Stimulated activated CD8-positive, alpha-beta memory T cell treated with anti-CD3 and anti-CD28 coated beads, Interleukin-7, amount 100 ng/mL, for 1 hour (primary cell): Measurements from ENCODE around the gene POLR2E.
A peak's percentile ranks its signal among the peaks of the same experiment; 100 is the strongest.

Experiments used
- DNase-seq, 2 donors: peaks; one replicate each; pipeline ENCODE4 v3.0.0-alpha.2; 2020; ENCODE audit warnings: low read depth in 2 of 2

The POLR2E gene

GRCh38 chr19:1080360-1081161, 14.6 kb downstream of the POLR2E start:
- DNase-seq = no peak

DNA sequence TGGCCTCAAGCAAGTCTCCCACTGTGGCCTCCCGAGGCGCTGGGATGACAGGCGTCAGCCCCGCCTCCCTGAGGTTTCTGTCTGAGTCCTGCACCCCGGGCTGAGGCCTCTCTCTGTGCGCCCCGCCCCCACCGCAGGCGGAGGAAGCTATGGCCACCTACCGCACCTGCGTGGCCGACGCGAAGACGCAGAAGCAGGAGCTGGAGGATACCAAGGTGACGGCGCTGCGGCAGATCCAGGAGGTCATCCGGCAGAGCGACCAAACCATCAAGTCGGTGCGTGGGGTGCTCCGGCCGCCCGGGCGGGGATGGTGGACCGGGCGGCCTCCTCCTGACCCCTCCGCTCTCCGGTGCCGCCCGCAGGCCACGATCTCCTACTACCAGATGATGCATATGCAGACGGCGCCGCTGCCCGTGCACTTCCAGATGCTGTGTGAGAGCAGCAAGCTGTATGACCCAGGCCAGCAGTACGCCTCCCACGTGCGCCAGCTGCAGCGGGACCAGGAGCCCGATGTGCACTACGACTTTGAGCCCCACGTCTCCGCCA, 15.5 kb downstream of the POLR2E start:
- no peak for DNase-seq

- peak; percentile 71 to 72 for DNase-seq
These were observed 18.2 kb downstream of the POLR2E start for GRCh38 chr19:1076951-1077350.

DNA sequence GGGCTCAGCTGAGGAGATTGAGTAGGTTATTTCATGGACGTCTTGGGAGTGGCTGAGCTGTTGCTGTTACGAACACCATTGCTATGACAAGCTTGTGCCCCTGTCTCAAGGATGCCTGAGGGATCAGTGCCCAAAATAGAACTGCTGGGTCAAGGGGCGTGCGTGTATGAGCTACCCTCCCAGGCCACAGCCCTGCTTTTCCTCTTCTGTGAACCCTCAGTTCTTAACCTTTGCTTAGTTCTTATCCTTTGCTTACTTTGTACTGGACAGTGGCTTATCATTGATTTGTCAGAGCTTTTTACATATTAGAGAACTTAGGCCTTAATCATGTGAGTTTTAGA, 19.2 kb downstream of the POLR2E start:
- DNase-seq = no peak

DNA sequence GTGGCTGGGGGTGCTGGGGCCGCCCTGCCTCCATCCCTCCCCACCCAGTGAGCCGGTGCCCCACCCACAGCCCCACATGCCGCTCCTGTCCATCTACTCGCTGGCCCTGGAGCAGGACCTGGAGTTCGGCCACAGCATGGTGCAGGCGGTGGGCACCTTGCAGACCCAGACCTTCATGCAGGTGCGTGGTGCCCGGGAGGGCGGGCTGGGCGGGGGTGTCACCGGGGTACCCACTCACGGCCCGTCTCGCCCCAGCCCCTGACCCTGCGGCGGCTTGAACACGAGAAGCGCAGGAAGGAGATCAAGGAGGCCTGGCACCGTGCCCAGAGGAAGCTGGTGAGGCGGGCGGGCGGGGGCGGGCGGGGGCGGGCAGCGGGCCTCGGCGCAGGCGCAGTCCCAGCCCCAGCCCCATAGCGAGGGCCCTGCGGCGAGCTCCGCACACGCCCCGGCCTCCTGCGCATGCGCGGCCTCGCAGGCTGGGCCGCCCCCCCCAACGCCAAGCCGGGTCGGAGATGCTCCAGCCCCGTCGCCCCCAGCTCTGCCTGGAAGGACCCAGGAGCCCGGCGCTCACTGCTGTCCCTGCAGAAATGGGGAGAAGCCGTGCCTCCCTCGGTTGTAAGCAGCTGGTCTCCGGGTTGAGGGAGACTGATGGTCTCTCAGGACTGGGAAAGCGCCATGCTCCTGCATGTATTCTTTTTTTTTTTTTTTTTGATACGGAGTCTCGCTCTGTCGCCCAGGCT, 20.5 kb downstream of the POLR2E start:
- DNase-seq = peak; percentile 83 to 95

DNA sequence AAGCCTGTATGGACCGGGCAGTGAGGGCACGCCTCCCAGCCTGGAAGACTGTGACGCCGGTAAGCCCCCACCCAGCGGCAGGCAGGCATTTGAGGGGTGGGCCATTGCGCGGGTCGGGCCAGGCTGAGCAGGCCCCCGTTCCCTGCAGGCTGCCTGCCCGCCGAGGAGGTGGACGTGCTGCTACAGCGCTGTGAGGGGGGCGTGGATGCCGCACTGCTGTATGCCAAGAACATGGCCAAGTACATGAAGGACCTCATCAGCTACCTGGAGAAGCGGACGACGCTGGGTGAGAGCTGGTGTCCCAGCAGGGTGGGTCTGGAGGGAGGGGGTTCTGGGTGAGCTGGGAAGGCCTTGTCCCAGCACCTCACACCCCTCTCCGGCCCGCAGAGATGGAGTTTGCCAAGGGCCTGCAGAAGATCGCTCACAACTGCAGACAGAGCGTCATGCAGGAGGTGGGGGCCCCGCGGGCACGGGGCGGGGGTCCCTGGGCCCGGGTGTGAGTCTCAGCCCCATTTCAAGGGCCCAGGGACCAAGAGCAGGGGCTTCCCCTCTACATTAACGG, 21.1 kb downstream of the POLR2E start:
- DNase-seq = no peak

GRCh38 chr19:1073063-1073955, 21.9 kb downstream of the POLR2E start:
- DNase-seq = no peak

DNA sequence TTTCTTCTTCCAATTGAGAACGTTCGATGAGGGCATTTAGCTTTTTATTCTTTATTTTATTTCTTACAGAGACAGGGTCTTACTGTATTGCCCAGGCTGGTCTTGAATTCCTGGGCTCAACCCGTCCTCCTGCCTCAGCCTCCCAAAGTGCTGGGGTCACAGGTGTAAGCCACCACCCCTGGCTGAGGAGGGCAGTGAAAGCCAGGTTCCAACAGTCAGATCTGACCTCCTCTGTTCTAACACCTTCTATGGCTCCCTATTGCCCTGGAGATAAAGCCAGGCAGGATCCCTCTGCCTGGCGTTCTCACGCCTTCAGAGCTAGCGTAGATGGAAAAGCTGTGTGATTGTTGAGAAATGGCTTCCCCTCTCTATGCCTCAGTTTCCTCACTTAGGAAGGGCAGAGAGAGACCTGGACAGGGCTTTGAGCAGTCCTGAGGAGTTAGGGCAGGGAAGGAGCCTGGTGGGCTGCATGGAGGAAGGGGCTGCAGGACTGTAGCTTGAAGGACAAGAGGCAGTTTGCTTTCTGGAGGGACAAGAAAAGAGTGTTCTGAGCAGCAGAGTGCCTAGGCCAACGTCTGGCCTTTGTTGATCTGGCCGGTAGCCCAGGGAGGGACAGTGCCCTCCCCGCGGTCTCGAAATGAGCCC, 22.7 kb downstream of the POLR2E start:
- DNase-seq = no peak

DNA sequence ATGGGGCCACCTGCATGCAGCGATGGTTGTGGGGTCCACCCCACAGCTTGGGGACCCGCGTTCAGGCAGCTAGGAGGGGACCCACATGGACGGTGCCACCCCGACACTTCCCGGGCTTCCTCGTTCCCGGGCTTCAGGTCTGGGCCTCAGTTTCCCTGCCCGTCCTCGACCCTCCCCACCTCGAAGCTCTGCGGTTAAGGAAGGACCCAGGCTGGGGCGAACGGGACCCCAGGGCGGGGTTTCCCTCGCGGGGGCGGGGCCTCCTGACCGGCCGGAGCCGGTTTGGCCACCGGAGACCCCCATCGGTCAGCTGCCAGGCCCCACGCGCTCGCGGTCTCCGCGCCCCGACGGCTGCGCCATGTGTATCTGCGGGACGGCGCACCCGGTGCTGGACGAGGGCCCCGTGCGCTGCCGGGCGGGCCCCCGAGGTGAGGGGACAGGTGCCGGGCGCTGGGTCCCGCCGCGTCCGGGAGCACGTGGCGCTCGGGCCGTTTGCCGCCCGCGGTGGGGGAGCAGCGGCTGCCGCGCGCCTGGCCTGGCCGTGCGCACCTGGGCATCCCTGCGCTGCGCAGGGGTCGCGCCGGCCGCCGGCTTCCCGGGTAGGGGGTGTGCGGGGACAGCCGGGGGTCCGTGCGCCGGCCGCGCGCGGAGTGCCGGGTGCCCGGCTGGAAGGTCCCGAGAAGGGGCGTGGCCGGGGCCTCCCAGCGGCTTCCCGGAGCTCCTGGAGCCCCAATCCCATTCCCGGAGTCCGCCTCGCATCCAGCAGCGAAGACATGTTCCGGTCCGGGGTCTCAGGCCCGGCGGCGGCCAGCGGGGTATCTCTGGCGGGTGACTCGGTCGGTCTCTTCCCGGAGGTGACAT, 24.0 kb downstream of the POLR2E start:
- DNase-seq = no peak

GRCh38 chr19:1070576-1070930, 24.6 kb downstream of the POLR2E start:
- DNase-seq = no peak

GRCh38 chr19:1069009-1069779, 26.0 kb downstream of the POLR2E start:
- no peak for DNase-seq

GRCh38 chr19:1068009-1069001, 26.9 kb downstream of the POLR2E start:
- DNase-seq = peak in 1 of 2 donors; percentile 53

DNA sequence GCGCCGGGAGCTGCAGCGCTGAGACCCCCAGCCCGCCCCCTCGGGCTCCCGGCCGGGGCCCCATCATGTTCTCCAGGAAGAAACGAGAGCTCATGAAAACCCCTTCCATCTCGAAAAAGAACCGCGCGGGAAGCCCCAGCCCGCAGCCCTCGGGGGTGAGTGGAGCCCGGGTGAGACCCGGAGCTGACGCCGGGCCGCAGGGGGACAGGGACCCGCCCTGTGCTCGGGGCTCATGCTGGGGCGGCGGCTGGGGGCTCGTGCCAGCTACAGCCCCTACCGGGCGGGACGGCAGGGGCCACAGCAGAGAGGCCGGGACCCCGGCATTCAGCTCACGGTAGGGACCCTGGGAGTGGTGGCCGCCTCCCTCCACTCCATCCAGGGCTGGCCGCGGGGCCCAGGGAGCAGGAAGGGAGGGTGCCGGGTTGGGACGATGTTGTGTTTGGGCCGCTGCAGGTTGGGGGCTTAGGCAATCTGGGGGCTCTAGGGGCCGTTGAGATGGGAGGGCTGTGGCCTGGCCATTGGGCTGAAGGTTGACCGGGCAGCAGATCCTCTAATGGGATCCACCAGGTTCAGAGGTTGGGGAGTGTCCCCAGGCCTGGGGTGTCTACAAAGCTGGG, 27.7 kb downstream of the POLR2E start:
- DNase-seq = no peak

- DNase-seq = peak; percentile 54 to 60
These were observed 28.3 kb downstream of the POLR2E start, which contains the start of gene ARHGAP45 for GRCh38 chr19:1066748-1067340. Gene ARHGAP45 (plus strand): TSS chr19:1067167. CDS start chr19:1067406, 239 bp downstream.

- DNase-seq = no peak
These were observed 28.9 kb downstream of the POLR2E start for GRCh38 chr19:1066251-1066747.

DNA sequence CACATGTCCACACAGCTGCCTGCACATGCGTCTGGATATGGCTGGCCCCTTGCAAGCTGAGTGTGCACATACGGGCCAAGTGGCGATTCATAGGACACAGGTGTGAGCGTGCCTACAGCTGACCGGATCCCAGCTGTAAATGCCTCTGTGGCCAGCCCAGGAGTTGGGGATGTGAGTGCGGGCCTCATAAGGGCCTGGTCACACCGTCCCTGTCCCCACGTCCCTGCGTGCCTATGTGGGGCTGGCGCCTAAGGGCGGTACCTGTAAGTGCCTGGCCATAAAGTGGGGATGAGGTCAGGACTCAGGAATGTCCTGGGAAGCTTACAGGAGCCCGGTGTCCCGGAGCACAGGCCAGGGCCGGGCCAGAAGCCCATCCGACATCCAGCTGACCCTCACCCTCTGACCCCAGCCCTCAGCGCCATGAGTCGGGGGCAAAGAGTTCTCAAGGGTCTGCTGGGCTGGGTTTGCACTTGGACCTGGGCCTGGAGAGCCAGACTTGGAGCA, 29.5 kb downstream of the POLR2E start:
- no peak for DNase-seq
